Measurements from ENCODE around the gene AFAP1L2. TPM values are rescaled to one million over a fixed set of nuclear protein-coding genes. Genes with fewer than 3 reads are reported as not detected.

AFAP1L2 gene
- total and polyA plus RNA-seq, 2 donors (not counting 1 experiment from before 2014, with no cell fraction given): 4.7 to 4.9 TPM

DNA sequence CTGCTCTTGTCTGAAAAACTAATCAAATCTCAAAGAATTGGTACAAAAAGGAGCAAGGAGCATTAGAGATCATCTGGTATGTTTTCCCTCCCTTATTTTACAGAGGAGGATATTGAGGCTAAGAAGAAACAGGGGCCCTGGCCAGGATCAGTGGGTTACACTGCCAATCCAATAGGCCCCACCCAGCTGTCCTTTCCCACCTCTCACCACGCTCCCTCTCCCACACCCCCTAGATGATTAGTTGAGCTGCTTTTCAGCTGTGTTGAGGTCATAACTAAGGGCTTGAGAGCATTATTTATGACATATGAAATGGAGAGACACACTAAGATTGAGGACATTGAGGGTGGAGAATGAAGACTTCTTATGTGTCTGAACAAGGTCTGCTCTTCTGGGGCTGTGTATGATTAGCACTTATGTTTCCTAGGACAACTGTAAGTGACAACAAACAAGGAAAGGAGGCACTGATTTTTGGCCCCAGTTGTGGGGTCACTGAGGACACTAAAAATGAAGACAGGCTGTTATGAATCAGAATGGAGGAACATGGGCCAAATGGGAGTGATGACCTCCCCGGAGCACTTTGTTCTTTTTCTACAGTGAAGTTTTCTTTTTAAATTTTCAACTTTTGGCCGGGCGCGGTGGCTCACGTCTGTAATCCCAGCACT, 138.8 kb downstream of the AFAP1L2 start:
- H3K4me3 Mint-ChIP-seq: no peak overlapping the region
- TF ChIP-seq EZH2 (IDR thresholded peaks at IDR 0.05; ENCODE audit: borderline replicate concordance, insufficient read depth, low read depth, low read length, poor library complexity, severe bottlenecking): no peak
- TF ChIP-seq, protein P1, sequence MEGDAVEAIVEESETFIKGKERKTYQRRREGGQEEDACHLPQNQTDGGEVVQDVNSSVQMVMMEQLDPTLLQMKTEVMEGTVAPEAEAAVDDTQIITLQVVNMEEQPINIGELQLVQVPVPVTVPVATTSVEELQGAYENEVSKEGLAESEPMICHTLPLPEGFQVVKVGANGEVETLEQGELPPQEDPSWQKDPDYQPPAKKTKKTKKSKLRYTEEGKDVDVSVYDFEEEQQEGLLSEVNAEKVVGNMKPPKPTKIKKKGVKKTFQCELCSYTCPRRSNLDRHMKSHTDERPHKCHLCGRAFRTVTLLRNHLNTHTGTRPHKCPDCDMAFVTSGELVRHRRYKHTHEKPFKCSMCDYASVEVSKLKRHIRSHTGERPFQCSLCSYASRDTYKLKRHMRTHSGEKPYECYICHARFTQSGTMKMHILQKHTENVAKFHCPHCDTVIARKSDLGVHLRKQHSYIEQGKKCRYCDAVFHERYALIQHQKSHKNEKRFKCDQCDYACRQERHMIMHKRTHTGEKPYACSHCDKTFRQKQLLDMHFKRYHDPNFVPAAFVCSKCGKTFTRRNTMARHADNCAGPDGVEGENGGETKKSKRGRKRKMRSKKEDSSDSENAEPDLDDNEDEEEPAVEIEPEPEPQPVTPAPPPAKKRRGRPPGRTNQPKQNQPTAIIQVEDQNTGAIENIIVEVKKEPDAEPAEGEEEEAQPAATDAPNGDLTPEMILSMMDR (IDR thresholded peaks at IDR 0.05): no peak
- no peaks in the 10 kb centered on the region for H3K4me1 ChIP-seq (ENCODE audit: control insufficient read depth in 2 of 2, insufficient read depth in 2 of 2, low read length in 2 of 2)
- ATAC-seq (ENCODE audit: low read depth) (no peak), DNase-seq (no peak)
- no peak overlapping the region for H3K9ac ChIP-seq (ENCODE audit: low read length)
- no peaks in the 10 kb centered on the region for H3K4me1 Mint-ChIP-seq
- peaks cover 0 to 3% (median 0%) of the 10 kb centered on the region in 4 experiments for H3K27me3 ChIP-seq (replicated peaks in 1 of 4; ENCODE audit: control extremely low read depth in 1 of 4, control insufficient read depth in 3 of 4, insufficient read depth in 4 of 4, low read length in 3 of 4)
- no peaks in the 10 kb centered on the region for H4K20me1 ChIP-seq (ENCODE audit: control insufficient read depth, insufficient read depth, low read length, poor library complexity, severe bottlenecking)
- no peak overlapping the region for H3K4me2 ChIP-seq (replicated peaks; ENCODE audit: low read depth, low read length, poor library complexity, severe bottlenecking)
- H3K27me3 Mint-ChIP-seq: no peaks in the 10 kb centered on the region
- ChIA-PET POLR2A (no interaction called here), CTCF (no interaction called here)
- 91% methylated on average over 1 of the region's 6 CpGs for WGBS (ENCODE audit: insufficient coverage)
- no peak overlapping the region for H2AFZ ChIP-seq (ENCODE audit: insufficient read depth, low read depth, low read length, poor library complexity, severe bottlenecking)
- no peaks in the 10 kb centered on the region for H3K9me3 ChIP-seq (ENCODE audit: control extremely low read depth in 1 of 3, control insufficient read depth in 2 of 3, insufficient read depth in 1 of 3, low read length in 2 of 3)
- H3K9me3 Mint-ChIP-seq (ENCODE audit: insufficient read depth): no peaks in the 10 kb centered on the region
- H3K79me2 ChIP-seq (ENCODE audit: control insufficient read depth, insufficient read depth, low read length): no peaks in the 10 kb centered on the region
- H3K4me3 ChIP-seq (ENCODE audit: control extremely low read depth in 1 of 5, extremely low read depth in 1 of 5, insufficient read depth in 1 of 5, low read depth in 2 of 5, low read length in 4 of 5): no peak overlapping the region
- no peak overlapping the region for H3K27ac Mint-ChIP-seq
- intact Hi-C loops (cut with micrococcal nuclease): no loop called here
- no peak overlapping the region for H3K27ac ChIP-seq (ENCODE audit: low read length in 2 of 2)
- H3K36me3 ChIP-seq (replicated peaks in 1 of 2; ENCODE audit: control extremely low read depth in 1 of 2, control insufficient read depth in 1 of 2, extremely low read depth in 1 of 2, insufficient read depth in 2 of 2, low read length in 1 of 2): no peaks in the 10 kb centered on the region

DNA sequence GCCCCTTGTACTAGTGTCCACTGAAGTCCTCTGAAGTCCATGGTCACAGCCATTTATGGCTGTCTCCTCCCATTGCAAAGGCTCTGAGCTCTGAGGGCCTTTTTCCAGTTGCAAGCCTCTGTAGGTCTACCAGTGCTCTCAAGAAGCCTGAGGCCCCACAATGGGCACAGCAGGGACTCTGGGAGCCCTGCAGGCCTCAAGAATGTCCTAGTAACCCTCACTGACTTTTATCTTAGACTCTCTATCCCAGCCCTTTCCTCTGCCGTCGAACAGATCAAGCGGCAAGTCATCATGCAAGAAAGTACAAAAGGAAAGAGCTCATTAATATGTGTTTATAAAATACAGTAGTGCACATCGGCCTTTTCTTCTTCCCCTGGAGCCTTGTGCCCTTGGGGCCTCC, 141.8 kb downstream of the AFAP1L2 start:
- no peaks in the 10 kb centered on the region for H3K9me3 ChIP-seq (ENCODE audit: control extremely low read depth in 1 of 3, control insufficient read depth in 2 of 3, insufficient read depth in 1 of 3, low read length in 2 of 3)
- CTCF ChIA-PET: no interaction called here

More for the DNA sequence above, 141.8 kb downstream of the AFAP1L2 start:
- no peaks in the 10 kb centered on the region for H3K4me1 ChIP-seq (ENCODE audit: control insufficient read depth in 2 of 2, insufficient read depth in 2 of 2, low read length in 2 of 2)
- intact Hi-C loops (cut with micrococcal nuclease): no loop called here
- H4K20me1 ChIP-seq (ENCODE audit: control insufficient read depth, insufficient read depth, low read length, poor library complexity, severe bottlenecking): no peaks in the 10 kb centered on the region
- no peaks in the 10 kb centered on the region for H3K27me3 Mint-ChIP-seq
- no peaks in the 10 kb centered on the region for H3K79me2 ChIP-seq (ENCODE audit: control insufficient read depth, insufficient read depth, low read length)
- DNase-seq (no peak), ATAC-seq (ENCODE audit: low read depth) (no peak)
- no peak overlapping the region for H2AFZ ChIP-seq (ENCODE audit: insufficient read depth, low read depth, low read length, poor library complexity, severe bottlenecking)
- POLR2A ChIA-PET: no interaction called here
- H3K4me3 ChIP-seq (ENCODE audit: control extremely low read depth in 1 of 5, extremely low read depth in 1 of 5, insufficient read depth in 1 of 5, low read depth in 2 of 5, low read length in 4 of 5): no peak overlapping the region
- no peak overlapping the region for H3K4me2 ChIP-seq (replicated peaks; ENCODE audit: low read depth, low read length, poor library complexity, severe bottlenecking)
- no peaks in the 10 kb centered on the region for H3K9me3 Mint-ChIP-seq (ENCODE audit: insufficient read depth)
- WGBS (ENCODE audit: insufficient coverage): no CpG with 5 or more reads among the region's 4 CpGs
- no peak overlapping the region for H3K27ac Mint-ChIP-seq
- H3K4me3 Mint-ChIP-seq: no peak overlapping the region
- H3K36me3 ChIP-seq (replicated peaks in 1 of 2; ENCODE audit: control extremely low read depth in 1 of 2, control insufficient read depth in 1 of 2, extremely low read depth in 1 of 2, insufficient read depth in 2 of 2, low read length in 1 of 2): no peaks in the 10 kb centered on the region
- H3K9ac ChIP-seq (ENCODE audit: low read length): no peak overlapping the region
- TF ChIP-seq, protein P1 (IDR thresholded peaks at IDR 0.05): no peak
- TF ChIP-seq EZH2 (IDR thresholded peaks at IDR 0.05; ENCODE audit: borderline replicate concordance, insufficient read depth, low read depth, low read length, poor library complexity, severe bottlenecking): no peak
- H3K27me3 ChIP-seq (replicated peaks in 1 of 4; ENCODE audit: control extremely low read depth in 1 of 4, control insufficient read depth in 3 of 4, insufficient read depth in 4 of 4, low read length in 3 of 4): peaks cover 0 to 3% (median 0%) of the 10 kb centered on the region in 4 experiments
- no peaks in the 10 kb centered on the region for H3K4me1 Mint-ChIP-seq
- no peak overlapping the region for H3K27ac ChIP-seq (ENCODE audit: low read length in 2 of 2)
